ENCODE data around the gene ENG. TPM values are rescaled to one million over a fixed set of nuclear protein-coding genes. Genes with fewer than 3 reads are reported as not detected.

Gene ENG
- total and polyA plus RNA-seq, 2 of the 8 experiments (the other 6 are each of a cell fraction or from before 2014, with no cell fraction given), result 1.8 to 4.4 TPM

- TF ChIP-seq EGR1 (IDR thresholded peaks at IDR 0.05; ENCODE audit: borderline replicate concordance, low read depth, low read length), result no peak
- TF ChIP-seq ATF2 (IDR thresholded peaks at IDR 0.05; ENCODE audit: low read length), result no peak
- no peak for TF ChIP-seq ATF3 (IDR thresholded peaks at IDR 0.05; ENCODE audit: insufficient read depth, low read depth, low read length)
These were observed 25.7 kb upstream of the ENG start (continued) for GRCh38 chr9:127880143-127880542.
